ENCODE data around the gene BTBD9. TPM values are rescaled to one million over a fixed set of nuclear protein-coding genes. Genes with fewer than 3 reads are reported as not detected.

BTBD9 gene
- total RNA-seq, 1 experiment from 2014 or later: 8.9 TPM

GRCh38 chr6:38497546-38497945, 142.2 kb downstream of the BTBD9 start:
- no peak overlapping the region for H4K5ac ChIP-seq (ENCODE audit: insufficient read length, low read depth, low read length)
- H2BK12ac ChIP-seq (ENCODE audit: insufficient read length, low read depth, low read length): no peak overlapping the region
- DNase-seq: no peak
- Mint-ChIP-seq H3K36me3 (ENCODE audit: insufficient read depth in 1 of 3, low read depth in 3 of 3) (no peaks in the 10 kb centered on the region), H3K27me3 (ENCODE audit: low read depth) (no peaks in the 10 kb centered on the region), H3K27ac (no peak overlapping the region), H3K4me1 (peaks cover 0 to 7% of the 10 kb centered on the region in 2 experiments; a peak in 3 of 4 replicates), H3K9me3 (no peaks in the 10 kb centered on the region), H3K4me3 (no peak overlapping the region)
- H3K9ac ChIP-seq (ENCODE audit: extremely low read depth, insufficient read length, low read length): no peak overlapping the region
- H3K4ac ChIP-seq (ENCODE audit: low read depth, low read length): no peak overlapping the region
- no peak overlapping the region for H2BK5ac ChIP-seq (ENCODE audit: insufficient read length, low read length)
- no peak overlapping the region for H2BK120ac ChIP-seq (ENCODE audit: low read depth, low read length, poor library complexity, severe bottlenecking)
- H3K27ac ChIP-seq (ENCODE audit: insufficient read length, low read depth, low read length): no peak overlapping the region
- H2AK5ac ChIP-seq (ENCODE audit: insufficient read length, low read length): no peak overlapping the region
- no peaks in the 10 kb centered on the region for H4K20me1 ChIP-seq (ENCODE audit: control insufficient read depth, insufficient read depth, insufficient read length)
- no peak overlapping the region for H3K14ac ChIP-seq (ENCODE audit: insufficient read depth, low read length)
- H3K79me2 ChIP-seq (ENCODE audit: insufficient read depth, low read length): no peaks in the 10 kb centered on the region
- no CpG with 5 or more reads among the region's 2 CpGs for WGBS (ENCODE audit: extremely low coverage, insufficient read length, low lambda C conversion rate)
- no peak for TF ChIP-seq CTCF (conservative IDR thresholded peaks at IDR 0.05)
- no peak overlapping the region for H3T11ph ChIP-seq (ENCODE audit: low read length)
- no peak overlapping the region for H4K91ac ChIP-seq (ENCODE audit: insufficient read length, low read depth, low read length)
- H3K18ac ChIP-seq (ENCODE audit: insufficient read length, low read depth, low read length): no peak overlapping the region
- H3K27me3 ChIP-seq (ENCODE audit: insufficient read depth, low read length): no peaks in the 10 kb centered on the region
- H3K23ac ChIP-seq (ENCODE audit: insufficient read length, low read depth, low read length): no peak overlapping the region
- no peaks in the 10 kb centered on the region for H3K23me2 ChIP-seq (ENCODE audit: insufficient read length, low read depth, low read length, poor library complexity, severe bottlenecking)
- no peak overlapping the region for H3K56ac ChIP-seq (ENCODE audit: insufficient read length, low read depth, low read length)
- H3K4me1 ChIP-seq (ENCODE audit: insufficient read depth, low read length): no peaks in the 10 kb centered on the region
- no peaks in the 10 kb centered on the region for H3K79me1 ChIP-seq (ENCODE audit: insufficient read depth, low read depth, low read length, poor library complexity, severe bottlenecking)
- no peak overlapping the region for H3K4me2 ChIP-seq (ENCODE audit: insufficient read depth, insufficient read length, low read length)
- H2AFZ ChIP-seq (ENCODE audit: low read length): no peak overlapping the region
- no peaks in the 10 kb centered on the region for H3K9me3 ChIP-seq (ENCODE audit: control insufficient read depth, low read depth, low read length)
- H2BK15ac ChIP-seq (ENCODE audit: low read depth, low read length): no peak overlapping the region
- no peak overlapping the region for H4K8ac ChIP-seq (replicated peaks; ENCODE audit: insufficient read length, low read depth, low read length)
- H2BK20ac ChIP-seq (ENCODE audit: low read depth, low read length, poor library complexity, severe bottlenecking): no peak overlapping the region

Measured in H9 (cell line).